ENCODE results near the gene NME9.

NME9 gene

DNA sequence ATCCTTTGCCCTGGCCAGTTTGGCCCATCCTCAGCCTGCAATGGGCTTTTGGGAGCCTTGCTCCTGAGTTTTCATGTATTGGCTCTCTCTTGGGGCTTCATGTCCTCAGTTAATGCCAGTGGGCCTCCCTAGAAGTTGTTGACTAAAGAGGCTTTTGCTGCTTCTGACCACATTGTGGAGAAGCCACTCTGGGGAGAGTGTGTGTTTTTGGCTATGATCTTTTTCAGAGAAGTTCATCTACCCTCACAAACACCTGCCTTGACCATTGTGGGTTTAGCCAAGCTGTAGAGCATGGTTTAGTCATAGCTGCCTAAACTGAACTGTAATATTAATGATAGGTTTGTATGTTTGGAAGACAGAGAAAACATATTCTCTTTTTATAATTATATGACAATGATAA, 24.7 kb upstream of the NME9 start:
- ATAC-seq (ENCODE audit: low read depth) = no peak

DNA sequence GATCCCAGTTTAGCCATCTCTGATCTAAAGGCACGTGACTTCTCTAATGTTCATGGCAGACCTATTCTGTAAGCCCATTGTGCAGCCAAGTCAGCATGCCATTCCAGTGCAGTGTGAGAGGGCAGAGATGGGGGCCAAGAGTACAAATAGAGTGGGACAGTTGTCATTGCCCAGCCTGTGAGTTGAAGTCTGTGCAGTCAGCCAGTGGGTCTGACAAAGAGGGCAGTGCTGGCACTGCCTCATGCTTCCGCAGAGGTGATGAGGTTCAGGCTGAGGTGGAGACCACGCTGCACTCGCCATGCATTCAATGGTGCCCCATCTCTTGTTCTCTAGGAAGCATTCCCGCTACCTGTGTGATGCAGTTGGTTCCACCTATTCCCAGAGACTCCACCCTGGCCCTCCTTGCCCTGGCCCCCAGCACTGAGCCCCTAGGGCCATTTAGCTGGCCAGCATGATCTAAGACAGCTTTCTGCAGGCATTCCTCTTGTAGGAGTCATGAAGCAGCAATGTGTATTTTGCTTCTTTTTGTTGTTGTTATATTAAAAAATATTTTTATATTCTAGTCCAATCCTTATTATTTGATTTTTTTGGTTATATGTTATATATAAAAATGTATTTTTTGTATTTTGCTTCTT, 22.4 kb upstream of the NME9 start:
- no peak for DNase-seq (ENCODE audit: low spot score)
- TF ChIP-seq, protein P1, sequence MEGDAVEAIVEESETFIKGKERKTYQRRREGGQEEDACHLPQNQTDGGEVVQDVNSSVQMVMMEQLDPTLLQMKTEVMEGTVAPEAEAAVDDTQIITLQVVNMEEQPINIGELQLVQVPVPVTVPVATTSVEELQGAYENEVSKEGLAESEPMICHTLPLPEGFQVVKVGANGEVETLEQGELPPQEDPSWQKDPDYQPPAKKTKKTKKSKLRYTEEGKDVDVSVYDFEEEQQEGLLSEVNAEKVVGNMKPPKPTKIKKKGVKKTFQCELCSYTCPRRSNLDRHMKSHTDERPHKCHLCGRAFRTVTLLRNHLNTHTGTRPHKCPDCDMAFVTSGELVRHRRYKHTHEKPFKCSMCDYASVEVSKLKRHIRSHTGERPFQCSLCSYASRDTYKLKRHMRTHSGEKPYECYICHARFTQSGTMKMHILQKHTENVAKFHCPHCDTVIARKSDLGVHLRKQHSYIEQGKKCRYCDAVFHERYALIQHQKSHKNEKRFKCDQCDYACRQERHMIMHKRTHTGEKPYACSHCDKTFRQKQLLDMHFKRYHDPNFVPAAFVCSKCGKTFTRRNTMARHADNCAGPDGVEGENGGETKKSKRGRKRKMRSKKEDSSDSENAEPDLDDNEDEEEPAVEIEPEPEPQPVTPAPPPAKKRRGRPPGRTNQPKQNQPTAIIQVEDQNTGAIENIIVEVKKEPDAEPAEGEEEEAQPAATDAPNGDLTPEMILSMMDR (IDR thresholded peaks at IDR 0.05; ENCODE audit: poor library complexity, severe bottlenecking) = no peak
- Histone ChIP-seq H3K27me3 (ENCODE audit: insufficient read depth, poor library complexity, severe bottlenecking) (no peaks in the 10 kb centered on the region), H3K9me3 (ENCODE audit: severe bottlenecking) (no peaks in the 10 kb centered on the region), H3K36me3 (ENCODE audit: low read depth) (no peaks in the 10 kb centered on the region), H3K27ac (ENCODE audit: poor library complexity, severe bottlenecking) (no peak overlapping the region), H3K4me1 (ENCODE audit: insufficient read depth, poor library complexity, severe bottlenecking) (no peaks in the 10 kb centered on the region), H3K4me3 (ENCODE audit: severe bottlenecking) (no peak overlapping the region)
- no peak for ATAC-seq (ENCODE audit: low read depth)

More for the DNA sequence above, 24.7 kb upstream of the NME9 start:
- Histone ChIP-seq H3K27me3 (ENCODE audit: insufficient read depth, poor library complexity, severe bottlenecking) (no peaks in the 10 kb centered on the region), H3K4me1 (ENCODE audit: insufficient read depth, poor library complexity, severe bottlenecking) (no peaks in the 10 kb centered on the region), H3K4me3 (ENCODE audit: severe bottlenecking) (no peak overlapping the region), H3K9me3 (ENCODE audit: severe bottlenecking) (no peaks in the 10 kb centered on the region), H3K36me3 (ENCODE audit: low read depth) (no peaks in the 10 kb centered on the region), H3K27ac (ENCODE audit: poor library complexity, severe bottlenecking) (no peak overlapping the region)
- TF ChIP-seq, protein P1 (IDR thresholded peaks at IDR 0.05; ENCODE audit: poor library complexity, severe bottlenecking) = no peak
- DNase-seq (ENCODE audit: low spot score) = no peak

DNA sequence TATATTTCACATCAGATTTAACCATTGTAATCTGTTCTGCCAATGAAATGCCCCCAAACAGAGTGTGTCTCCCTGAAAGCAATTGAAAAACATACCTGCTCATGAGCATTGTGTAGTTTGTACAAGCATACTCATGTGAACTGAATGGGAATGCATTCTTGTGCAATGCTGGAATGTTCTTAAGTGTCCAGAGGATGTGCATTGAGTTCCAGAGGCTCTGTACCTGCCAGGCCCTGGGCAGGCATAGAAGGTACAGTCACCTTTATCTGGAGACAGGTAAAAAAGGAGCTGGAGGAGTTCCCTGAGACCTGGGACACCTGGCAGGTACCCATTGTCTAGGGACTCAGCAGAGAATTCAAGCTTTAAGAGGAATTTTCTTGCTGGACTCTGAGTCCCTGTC, 21.5 kb upstream of the NME9 start:
- Histone ChIP-seq H3K4me3 (ENCODE audit: severe bottlenecking) (no peak overlapping the region), H3K9me3 (ENCODE audit: severe bottlenecking) (no peaks in the 10 kb centered on the region), H3K36me3 (ENCODE audit: low read depth) (no peaks in the 10 kb centered on the region), H3K4me1 (ENCODE audit: insufficient read depth, poor library complexity, severe bottlenecking) (no peaks in the 10 kb centered on the region), H3K27ac (ENCODE audit: poor library complexity, severe bottlenecking) (no peak overlapping the region), H3K27me3 (ENCODE audit: insufficient read depth, poor library complexity, severe bottlenecking) (no peaks in the 10 kb centered on the region)
- ATAC-seq (ENCODE audit: low read depth) (0 out of 3 replicates have a peak, but pooled peaks have one; percentile 30), DNase-seq (ENCODE audit: low spot score) (no peak)
- TF ChIP-seq, protein P1 (IDR thresholded peaks at IDR 0.05; ENCODE audit: poor library complexity, severe bottlenecking) = no peak

DNA sequence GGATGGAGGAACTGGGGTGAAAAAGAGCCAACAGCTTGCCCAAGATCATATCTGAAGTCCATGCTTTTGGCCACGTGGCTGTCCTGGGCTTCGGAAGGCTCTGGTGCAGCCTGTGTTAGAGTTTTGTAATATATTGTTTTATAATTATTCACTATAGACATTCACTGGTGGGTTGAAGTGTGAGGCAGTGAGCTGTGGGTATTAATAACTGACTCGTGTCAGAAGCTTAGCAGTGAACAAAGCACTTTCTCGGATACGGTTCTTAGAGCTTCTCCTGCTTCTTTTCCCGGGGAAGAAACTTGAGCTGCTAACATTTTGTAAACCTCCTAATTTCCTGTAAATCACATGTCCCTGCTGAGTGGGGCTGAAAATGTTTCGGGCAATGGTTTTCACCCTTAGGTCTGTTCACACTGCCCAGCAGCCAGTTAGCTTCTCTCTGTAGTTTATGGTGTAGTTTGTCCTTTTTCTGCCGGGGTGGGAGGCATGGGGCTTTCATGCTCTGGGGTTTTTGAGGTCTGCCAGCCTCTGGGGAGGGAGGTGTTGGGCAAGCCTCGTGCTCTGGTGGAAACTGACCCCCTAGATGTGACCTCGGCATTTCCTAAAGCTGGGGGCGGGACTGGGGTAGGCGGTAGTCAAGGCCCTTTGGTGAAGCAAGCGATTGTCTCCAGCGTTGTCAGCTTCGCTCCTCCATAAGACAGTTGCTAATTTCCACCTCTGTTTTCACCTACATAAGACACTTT, 20.4 kb upstream of the NME9 start:
- no peaks in the 10 kb centered on the region for H3K27me3 ChIP-seq (ENCODE audit: insufficient read depth, poor library complexity, severe bottlenecking)
- no peak for DNase-seq (ENCODE audit: low spot score)
- TF ChIP-seq, protein P1 (IDR thresholded peaks at IDR 0.05; ENCODE audit: poor library complexity, severe bottlenecking) = no peak
- no peaks in the 10 kb centered on the region for H3K4me1 ChIP-seq (ENCODE audit: insufficient read depth, poor library complexity, severe bottlenecking)
- no peak for ATAC-seq (ENCODE audit: low read depth)
- no peaks in the 10 kb centered on the region for H3K9me3 ChIP-seq (ENCODE audit: severe bottlenecking)
- H3K27ac ChIP-seq (ENCODE audit: poor library complexity, severe bottlenecking) = no peak overlapping the region
- H3K4me3 ChIP-seq (ENCODE audit: severe bottlenecking) = no peak overlapping the region
- H3K36me3 ChIP-seq (ENCODE audit: low read depth) = no peaks in the 10 kb centered on the region
